A673 (cell line): ENCODE results near the gene LARP4B.

Source experiments
- EZH2 ChIP-seq: fragments of 200-600 bp; sonication (generic); IDR thresholded peaks from 2 replicates; pipeline ENCODE4 v1.6.1; 2017; ENCODE audit warnings: borderline replicate concordance, low read depth, mild to moderate bottlenecking, mixed read lengths, antibody characterized with exemption, low read length; ENCODE audit not compliant: poor library complexity, severe bottlenecking
- TF ChIP-seq, protein P1 (sequence below): fragments of 300-800, 200-600 bp; sonication (generic); conservative IDR thresholded peaks from 2 replicates; pipeline ENCODE4 v1.5.1; 2017; ENCODE audit warnings: low read depth, mild to moderate bottlenecking, antibody characterized with exemption, low read length, moderate library complexity, mixed read lengths

DNA sequence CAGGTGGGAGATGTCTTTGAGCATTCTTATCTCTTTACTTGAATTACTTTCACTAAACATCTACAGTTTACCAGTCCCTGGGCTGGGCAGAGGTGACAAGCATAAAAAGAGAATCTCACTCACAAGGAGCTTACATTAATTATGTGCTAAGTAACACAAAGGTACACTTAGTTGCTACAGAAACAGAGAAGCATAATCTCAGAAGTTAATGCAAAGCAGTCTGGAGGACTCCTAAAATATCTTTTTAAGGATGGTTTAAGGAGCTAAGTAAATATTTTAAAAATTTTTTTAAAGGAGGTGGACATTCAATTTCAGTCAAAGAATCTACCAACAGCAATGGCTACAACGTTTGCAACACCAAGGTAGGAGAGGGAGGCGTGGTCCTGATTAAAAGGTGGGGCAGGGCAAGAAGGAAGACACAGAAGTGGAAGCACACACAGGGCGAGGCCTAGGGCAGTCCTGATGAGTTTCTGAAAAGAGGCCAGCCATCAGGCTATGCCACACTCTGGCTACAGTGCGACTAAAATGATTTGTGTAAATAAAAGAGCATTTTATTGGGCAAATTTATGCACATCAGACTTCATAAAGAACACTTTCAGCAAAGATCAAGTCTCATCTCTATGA lies 5.3 kb downstream of the LARP4B start:
- TF ChIP-seq, protein P1, sequence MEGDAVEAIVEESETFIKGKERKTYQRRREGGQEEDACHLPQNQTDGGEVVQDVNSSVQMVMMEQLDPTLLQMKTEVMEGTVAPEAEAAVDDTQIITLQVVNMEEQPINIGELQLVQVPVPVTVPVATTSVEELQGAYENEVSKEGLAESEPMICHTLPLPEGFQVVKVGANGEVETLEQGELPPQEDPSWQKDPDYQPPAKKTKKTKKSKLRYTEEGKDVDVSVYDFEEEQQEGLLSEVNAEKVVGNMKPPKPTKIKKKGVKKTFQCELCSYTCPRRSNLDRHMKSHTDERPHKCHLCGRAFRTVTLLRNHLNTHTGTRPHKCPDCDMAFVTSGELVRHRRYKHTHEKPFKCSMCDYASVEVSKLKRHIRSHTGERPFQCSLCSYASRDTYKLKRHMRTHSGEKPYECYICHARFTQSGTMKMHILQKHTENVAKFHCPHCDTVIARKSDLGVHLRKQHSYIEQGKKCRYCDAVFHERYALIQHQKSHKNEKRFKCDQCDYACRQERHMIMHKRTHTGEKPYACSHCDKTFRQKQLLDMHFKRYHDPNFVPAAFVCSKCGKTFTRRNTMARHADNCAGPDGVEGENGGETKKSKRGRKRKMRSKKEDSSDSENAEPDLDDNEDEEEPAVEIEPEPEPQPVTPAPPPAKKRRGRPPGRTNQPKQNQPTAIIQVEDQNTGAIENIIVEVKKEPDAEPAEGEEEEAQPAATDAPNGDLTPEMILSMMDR: no peak
- no peak for TF ChIP-seq EZH2
